ENCODE data around the gene RFX5.
A peak's percentile ranks its signal among the peaks of the same experiment; 100 is the strongest.

The RFX5 gene

DNA sequence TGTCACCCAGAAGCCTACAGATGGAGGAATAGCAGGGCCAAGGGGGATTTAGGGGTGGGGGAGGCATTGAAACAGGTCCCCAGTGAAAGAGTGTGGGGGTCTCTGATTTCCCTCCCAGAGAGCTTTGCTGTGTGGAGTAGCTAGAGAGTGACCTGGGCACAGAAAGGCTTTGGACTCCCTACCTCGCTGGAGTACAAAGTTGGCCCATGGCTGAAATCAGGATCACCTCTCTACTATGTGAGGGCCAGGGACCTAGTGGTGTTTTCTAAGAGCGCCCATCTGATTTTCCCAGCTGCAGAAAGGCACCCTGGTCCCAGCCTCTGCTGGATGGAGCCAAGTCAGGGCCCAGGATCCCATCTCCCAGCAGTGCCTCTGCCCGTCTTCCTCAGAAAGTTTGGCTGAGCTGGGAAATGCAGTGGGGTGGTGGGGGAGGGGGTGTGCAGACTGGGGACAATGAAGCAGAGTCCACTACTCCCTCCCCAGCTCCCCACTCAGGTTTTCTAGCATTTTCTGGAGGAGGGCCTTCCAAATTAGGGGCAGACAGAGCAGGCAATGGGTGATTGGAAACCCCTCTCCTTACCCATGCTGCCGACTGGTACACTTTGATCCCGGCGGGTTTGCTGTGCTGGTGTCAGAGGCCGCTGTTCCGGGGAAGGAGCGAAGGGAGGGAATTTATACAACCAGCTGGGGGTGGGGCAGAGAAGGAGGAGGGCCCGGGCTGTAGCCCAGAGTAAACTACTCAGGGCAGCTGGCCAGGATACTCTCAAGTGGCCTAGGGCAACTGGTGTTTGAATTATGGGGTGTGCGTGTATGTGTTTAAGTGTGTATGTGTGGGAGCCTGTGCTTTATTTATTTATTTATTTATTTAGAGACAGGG lies 25.2 kb upstream of the RFX5 start, which contains the start of gene SELENBP1:
Gene SELENBP1, minus strand, starts transcription at position 648 of the 877 bp plus-strand sequence. Its CDS starts 64 bp downstream, at position 584.
- Histone ChIP-seq H3K36me3 (replicated peaks; ENCODE audit: low read depth, low read length) (no peaks in the 10 kb centered on the region), H3K4me3 (ENCODE audit: low read length) (no peak within 1 kb of the TSS), H4K20me1 (ENCODE audit: insufficient read depth, low read length) (no peaks in the 10 kb centered on the region), H3K27ac (ENCODE audit: low read length) (no peak within 1 kb of the TSS), H3K4me2 (ENCODE audit: low read length) (no peak within 1 kb of the TSS), H3K9me3 (ENCODE audit: insufficient read depth, low read length) (no peaks in the 10 kb centered on the region), H3K79me2 (ENCODE audit: low read length) (no peaks in the 10 kb centered on the region), H3K4me1 (ENCODE audit: low read length) (peaks cover 12% of the 10 kb centered on the region; the same call in 1 of the 2 replicates), H3K9ac (ENCODE audit: low read length) (no peak within 1 kb of the TSS), H3K27me3 (ENCODE audit: low read depth, low read length) (no peaks in the 10 kb centered on the region), H2AFZ (ENCODE audit: low read depth, low read length) (no peak within 1 kb of the TSS)
- no peak for TF ChIP-seq EZH2phosphoT487 (IDR thresholded peaks at IDR 0.05; ENCODE audit: low read depth)

DNA sequence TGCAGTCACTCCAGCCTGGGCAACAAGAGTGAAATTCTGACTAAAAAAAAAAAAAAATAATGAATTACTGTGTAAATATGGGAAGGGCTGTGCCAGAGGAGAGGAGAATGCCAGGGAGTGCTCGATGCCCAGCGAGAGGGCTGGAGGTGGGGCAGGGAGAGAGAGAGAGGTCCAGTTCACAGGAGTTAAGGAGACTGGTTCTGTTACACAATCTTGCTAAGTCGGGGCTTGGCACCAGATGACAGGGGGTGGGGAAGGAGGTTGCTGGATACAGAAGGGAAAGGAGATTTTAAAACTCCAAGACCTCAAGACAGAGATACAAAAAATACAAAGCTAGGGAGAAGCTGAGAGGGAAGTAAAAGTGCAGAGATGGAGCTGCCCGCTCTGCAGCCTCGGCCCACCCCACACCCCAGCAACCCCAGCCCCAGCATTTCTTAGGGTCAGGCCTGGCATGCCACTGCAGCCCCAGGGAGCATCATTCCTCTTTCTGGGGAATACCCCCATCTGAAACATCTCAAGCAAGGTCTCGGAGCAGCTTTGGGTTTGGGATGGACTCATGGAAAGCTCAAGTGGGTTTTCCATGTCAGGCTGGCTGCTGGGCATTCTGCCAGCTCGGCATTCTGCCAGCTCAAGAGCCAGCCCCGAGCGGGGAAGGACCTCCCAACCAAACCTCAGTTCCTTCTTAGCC lies 24.5 kb upstream of the RFX5 start:
- no peaks in the 10 kb centered on the region for H3K36me3 ChIP-seq (replicated peaks; ENCODE audit: low read depth, low read length)
- H3K79me2 ChIP-seq (ENCODE audit: low read length) = no peaks in the 10 kb centered on the region
- no peak overlapping the region for H3K9ac ChIP-seq (ENCODE audit: low read length)
- no peak overlapping the region for H2AFZ ChIP-seq (ENCODE audit: low read depth, low read length)
- no peaks in the 10 kb centered on the region for H3K9me3 ChIP-seq (ENCODE audit: insufficient read depth, low read length)
- H4K20me1 ChIP-seq (ENCODE audit: insufficient read depth, low read length) = no peaks in the 10 kb centered on the region
- no peak overlapping the region for H3K4me2 ChIP-seq (ENCODE audit: low read length)
- H3K27ac ChIP-seq (ENCODE audit: low read length) = no peak overlapping the region
- H3K4me1 ChIP-seq (ENCODE audit: low read length) = peaks cover 12% of the 10 kb centered on the region; the same call in 1 of the 2 replicates
- H3K27me3 ChIP-seq (ENCODE audit: low read depth, low read length) = no peaks in the 10 kb centered on the region
- H3K4me3 ChIP-seq (ENCODE audit: low read length) = no peak overlapping the region
- TF ChIP-seq, protein P1, sequence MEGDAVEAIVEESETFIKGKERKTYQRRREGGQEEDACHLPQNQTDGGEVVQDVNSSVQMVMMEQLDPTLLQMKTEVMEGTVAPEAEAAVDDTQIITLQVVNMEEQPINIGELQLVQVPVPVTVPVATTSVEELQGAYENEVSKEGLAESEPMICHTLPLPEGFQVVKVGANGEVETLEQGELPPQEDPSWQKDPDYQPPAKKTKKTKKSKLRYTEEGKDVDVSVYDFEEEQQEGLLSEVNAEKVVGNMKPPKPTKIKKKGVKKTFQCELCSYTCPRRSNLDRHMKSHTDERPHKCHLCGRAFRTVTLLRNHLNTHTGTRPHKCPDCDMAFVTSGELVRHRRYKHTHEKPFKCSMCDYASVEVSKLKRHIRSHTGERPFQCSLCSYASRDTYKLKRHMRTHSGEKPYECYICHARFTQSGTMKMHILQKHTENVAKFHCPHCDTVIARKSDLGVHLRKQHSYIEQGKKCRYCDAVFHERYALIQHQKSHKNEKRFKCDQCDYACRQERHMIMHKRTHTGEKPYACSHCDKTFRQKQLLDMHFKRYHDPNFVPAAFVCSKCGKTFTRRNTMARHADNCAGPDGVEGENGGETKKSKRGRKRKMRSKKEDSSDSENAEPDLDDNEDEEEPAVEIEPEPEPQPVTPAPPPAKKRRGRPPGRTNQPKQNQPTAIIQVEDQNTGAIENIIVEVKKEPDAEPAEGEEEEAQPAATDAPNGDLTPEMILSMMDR (IDR thresholded peaks at IDR 0.05; ENCODE audit: low read depth, low read length) = no peak
- TF ChIP-seq EZH2phosphoT487 (IDR thresholded peaks at IDR 0.05; ENCODE audit: low read depth) = no peak

DNA sequence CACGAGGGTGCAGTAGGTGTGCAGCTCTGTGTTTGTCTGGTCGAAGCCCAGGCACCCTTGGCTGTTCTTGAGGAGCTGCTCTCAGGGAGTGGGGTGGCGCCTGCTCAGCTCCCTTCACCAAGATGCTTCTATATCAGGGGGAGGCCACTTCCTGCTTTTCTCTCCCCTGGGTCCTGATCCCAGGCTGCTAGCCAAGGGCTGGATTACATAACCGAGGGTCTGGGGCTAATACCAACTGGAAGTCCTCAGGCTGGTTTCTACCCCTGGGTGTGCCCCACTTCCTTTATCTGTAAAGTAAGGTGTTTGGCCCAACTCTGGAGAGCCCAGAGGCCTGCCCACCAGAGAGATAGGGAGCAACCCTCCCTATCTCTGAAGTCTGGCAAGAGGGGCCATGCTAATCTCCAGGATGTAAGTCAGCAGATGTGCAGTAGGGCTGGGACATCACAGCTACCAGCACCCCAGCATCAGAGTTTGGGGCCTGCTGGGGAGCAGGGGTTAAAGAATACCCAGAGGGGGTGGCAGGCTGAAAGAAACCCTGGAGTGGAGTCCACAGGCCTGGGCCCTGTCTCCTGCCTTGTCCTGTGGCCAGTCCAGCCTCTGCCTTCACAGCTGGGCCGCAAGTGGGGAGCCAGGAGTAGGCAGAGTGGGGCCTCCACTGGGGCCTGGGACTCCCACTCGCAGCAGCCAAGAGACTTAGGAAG lies 23.3 kb upstream of the RFX5 start:
- Histone ChIP-seq H3K27ac (ENCODE audit: low read length) (no peak overlapping the region), H2AFZ (ENCODE audit: low read depth, low read length) (peak overlapping the region; percentile 86), H3K79me2 (ENCODE audit: low read length) (no peaks in the 10 kb centered on the region), H4K20me1 (ENCODE audit: insufficient read depth, low read length) (no peaks in the 10 kb centered on the region), H3K4me3 (ENCODE audit: low read length) (no peak overlapping the region), H3K27me3 (ENCODE audit: low read depth, low read length) (no peaks in the 10 kb centered on the region), H3K4me1 (ENCODE audit: low read length) (peaks cover 12% of the 10 kb centered on the region; the same call in 1 of the 2 replicates), H3K9me3 (ENCODE audit: insufficient read depth, low read length) (no peaks in the 10 kb centered on the region), H3K4me2 (ENCODE audit: low read length) (no peak overlapping the region), H3K9ac (ENCODE audit: low read length) (no peak overlapping the region), H3K36me3 (replicated peaks; ENCODE audit: low read depth, low read length) (no peaks in the 10 kb centered on the region)
- no peak for TF ChIP-seq EZH2phosphoT487 (IDR thresholded peaks at IDR 0.05; ENCODE audit: low read depth)
- TF ChIP-seq, protein P1 (IDR thresholded peaks at IDR 0.05; ENCODE audit: low read depth, low read length) = no peak

DNA sequence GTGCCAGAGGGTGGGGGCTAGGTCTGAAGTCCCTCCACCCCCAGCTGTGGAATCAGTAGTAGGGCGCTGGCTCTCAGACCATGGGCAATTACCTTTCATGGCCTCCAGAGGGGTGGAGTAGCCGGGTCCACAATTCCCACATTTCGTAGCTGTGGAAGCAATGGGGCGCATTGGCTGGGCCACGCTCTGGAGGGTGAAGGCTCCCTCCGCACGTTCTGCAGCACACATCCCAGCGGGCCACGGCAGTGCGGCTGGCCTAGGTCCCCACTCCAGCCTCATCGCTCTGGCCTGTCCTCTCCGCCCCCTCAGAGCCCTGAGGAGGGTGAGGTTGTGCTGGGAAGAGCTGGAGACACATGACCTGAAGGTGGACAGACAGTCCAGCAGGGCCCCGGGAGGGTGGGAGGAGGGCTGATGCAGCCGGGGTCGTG lies 22.6 kb upstream of the RFX5 start:
- H3K79me2 ChIP-seq (ENCODE audit: low read length) = no peaks in the 10 kb centered on the region
- TF ChIP-seq EZH2phosphoT487 (IDR thresholded peaks at IDR 0.05; ENCODE audit: low read depth) = no peak
- TF ChIP-seq, protein P1 (IDR thresholded peaks at IDR 0.05; ENCODE audit: low read depth, low read length) = no peak
- no peaks in the 10 kb centered on the region for H3K36me3 ChIP-seq (replicated peaks; ENCODE audit: low read depth, low read length)
- H3K27me3 ChIP-seq (ENCODE audit: low read depth, low read length) = no peaks in the 10 kb centered on the region
- no peak overlapping the region for H3K4me3 ChIP-seq (ENCODE audit: low read length)
- no peaks in the 10 kb centered on the region for H3K9me3 ChIP-seq (ENCODE audit: insufficient read depth, low read length)
- H4K20me1 ChIP-seq (ENCODE audit: insufficient read depth, low read length) = no peaks in the 10 kb centered on the region
- peak overlapping the region; percentile 86 for H2AFZ ChIP-seq (ENCODE audit: low read depth, low read length)
- H3K4me1 ChIP-seq (ENCODE audit: low read length) = peaks cover 12% of the 10 kb centered on the region; the same call in 1 of the 2 replicates
- H3K4me2 ChIP-seq (ENCODE audit: low read length) = no peak overlapping the region
- no peak overlapping the region for H3K27ac ChIP-seq (ENCODE audit: low read length)
- no peak overlapping the region for H3K9ac ChIP-seq (ENCODE audit: low read length)
